ENCODE data around the gene HGFAC. TPM values are rescaled to one million over a fixed set of nuclear protein-coding genes. Genes with fewer than 3 reads are reported as not detected.

HGFAC gene
- total RNA-seq, 1 donor from 2014 or later: not detected

- DNase-seq (ENCODE audit: low read depth) (no peak), FAIRE-seq (no peak)
- H3K27me3 ChIP-seq (ENCODE audit: control insufficient read depth, insufficient read depth, low read length): peaks cover 32% of the 10 kb centered on the region
- H3K4me3 ChIP-seq (ENCODE audit: low read depth, low read length): no peak overlapping the region
- no peaks in the 10 kb centered on the region for H3K36me3 ChIP-seq (ENCODE audit: control insufficient read depth, insufficient read depth, low read length)
- no peak for TF ChIP-seq CTCF (IDR thresholded peaks at IDR 0.05; ENCODE audit: insufficient read depth, low read length, severe bottlenecking)
Measured at GRCh38 chr4:3469386-3470243, 27.8 kb downstream of the HGFAC start.

- DNase-seq (ENCODE audit: low read depth): peak; percentile 57
Measured at GRCh38 chr4:3470244-3471097, 28.7 kb downstream of the HGFAC start.

GRCh38 chr4:3471098-3471760 lies 29.5 kb downstream of the HGFAC start:
- TF ChIP-seq CTCF (IDR thresholded peaks at IDR 0.05; ENCODE audit: insufficient read depth, low read length, severe bottlenecking): no peak
- H3K4me3 ChIP-seq (ENCODE audit: low read depth, low read length): no peak overlapping the region
- FAIRE-seq: no peak
- DNase-seq (ENCODE audit: low read depth): no peak
- peaks cover 32% of the 10 kb centered on the region for H3K27me3 ChIP-seq (ENCODE audit: control insufficient read depth, insufficient read depth, low read length)
- H3K36me3 ChIP-seq (ENCODE audit: control insufficient read depth, insufficient read depth, low read length): no peaks in the 10 kb centered on the region

More at GRCh38 chr4:3470244-3471097, 28.7 kb downstream of the HGFAC start:
- FAIRE-seq: no peak
- Histone ChIP-seq H3K27me3 (ENCODE audit: control insufficient read depth, insufficient read depth, low read length) (peaks cover 32% of the 10 kb centered on the region), H3K4me3 (ENCODE audit: low read depth, low read length) (no peak overlapping the region), H3K36me3 (ENCODE audit: control insufficient read depth, insufficient read depth, low read length) (no peaks in the 10 kb centered on the region)
- no peak for TF ChIP-seq CTCF (IDR thresholded peaks at IDR 0.05; ENCODE audit: insufficient read depth, low read length, severe bottlenecking)

- Histone ChIP-seq H3K27me3 (ENCODE audit: control insufficient read depth, insufficient read depth, low read length) (peaks cover 31% of the 10 kb centered on the region), H3K4me3 (ENCODE audit: low read depth, low read length) (no peak overlapping the region), H3K36me3 (ENCODE audit: control insufficient read depth, insufficient read depth, low read length) (no peaks in the 10 kb centered on the region)
- no peak for DNase-seq (ENCODE audit: low read depth)
- FAIRE-seq: no peak
- no peak for TF ChIP-seq CTCF (IDR thresholded peaks at IDR 0.05; ENCODE audit: insufficient read depth, low read length, severe bottlenecking)
Measured at GRCh38 chr4:3471886-3472285, 30.1 kb downstream of the HGFAC start.

GRCh38 chr4:3472411-3473141 lies 30.8 kb downstream of the HGFAC start:
- FAIRE-seq (no peak), DNase-seq (ENCODE audit: low read depth) (no peak)
- Histone ChIP-seq H3K4me3 (ENCODE audit: low read depth, low read length) (no peak overlapping the region), H3K27me3 (ENCODE audit: control insufficient read depth, insufficient read depth, low read length) (peaks cover 38% of the 10 kb centered on the region), H3K36me3 (ENCODE audit: control insufficient read depth, insufficient read depth, low read length) (no peaks in the 10 kb centered on the region)
- TF ChIP-seq CTCF (IDR thresholded peaks at IDR 0.05; ENCODE audit: insufficient read depth, low read length, severe bottlenecking): no peak
